ENCODE results near the gene SMARCC1.

GRCh38 chr3:47732143-47732542 lies 49.5 kb downstream of the SMARCC1 start:
- TF ChIP-seq, protein P1, sequence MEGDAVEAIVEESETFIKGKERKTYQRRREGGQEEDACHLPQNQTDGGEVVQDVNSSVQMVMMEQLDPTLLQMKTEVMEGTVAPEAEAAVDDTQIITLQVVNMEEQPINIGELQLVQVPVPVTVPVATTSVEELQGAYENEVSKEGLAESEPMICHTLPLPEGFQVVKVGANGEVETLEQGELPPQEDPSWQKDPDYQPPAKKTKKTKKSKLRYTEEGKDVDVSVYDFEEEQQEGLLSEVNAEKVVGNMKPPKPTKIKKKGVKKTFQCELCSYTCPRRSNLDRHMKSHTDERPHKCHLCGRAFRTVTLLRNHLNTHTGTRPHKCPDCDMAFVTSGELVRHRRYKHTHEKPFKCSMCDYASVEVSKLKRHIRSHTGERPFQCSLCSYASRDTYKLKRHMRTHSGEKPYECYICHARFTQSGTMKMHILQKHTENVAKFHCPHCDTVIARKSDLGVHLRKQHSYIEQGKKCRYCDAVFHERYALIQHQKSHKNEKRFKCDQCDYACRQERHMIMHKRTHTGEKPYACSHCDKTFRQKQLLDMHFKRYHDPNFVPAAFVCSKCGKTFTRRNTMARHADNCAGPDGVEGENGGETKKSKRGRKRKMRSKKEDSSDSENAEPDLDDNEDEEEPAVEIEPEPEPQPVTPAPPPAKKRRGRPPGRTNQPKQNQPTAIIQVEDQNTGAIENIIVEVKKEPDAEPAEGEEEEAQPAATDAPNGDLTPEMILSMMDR (IDR thresholded peaks at IDR 0.05; ENCODE audit: low read depth, low read length) = no peak
- no peak for TF ChIP-seq EZH2phosphoT487 (IDR thresholded peaks at IDR 0.05; ENCODE audit: low read depth)

All from OCI-LY3 (cell line).